Thyroid gland (tissue), 4 donors: ENCODE data around the gene PGS1. TPM values are rescaled to one million over a fixed set of nuclear protein-coding genes. Genes with fewer than 3 reads are reported as not detected.
A peak's percentile ranks its signal among the peaks of the same experiment; 100 is the strongest.

Experiments used
- DNase-seq, 2 donors: peaks; one replicate each; pipeline ENCODE4 v3.0.0-alpha.2; 2019
- H3K27ac ChIP-seq, 3 donors: fragments of 200-600 bp; sonication (generic); 1 replicate in 2 of 3; 2 replicates in 1 of 3; pipeline ENCODE4 v1.5.1; 2016 to 2019; ENCODE audit warnings: mild to moderate bottlenecking in 1 of 3, moderate library complexity in 1 of 3
- H3K27me3 ChIP-seq: fragments of 200-600 bp; sonication (generic); one replicate; pipeline ENCODE4 v1.5.1; 2019
- H3K36me3 ChIP-seq, 2 donors: fragments of 200-600 bp; sonication (generic); one replicate each; pipeline ENCODE4 v1.5.1; 2016 to 2019
- H3K4me1 ChIP-seq, 2 donors: fragments of 200-600 bp; sonication (generic); one replicate each; pipeline ENCODE4 v1.5.1; 2017 to 2019
- H3K4me3 ChIP-seq, 3 donors: fragments of 200-600 bp; sonication (generic); replicated peaks in 1 of 3; 1 replicate in 2 of 3; 2 replicates in 1 of 3; pipeline ENCODE4 v1.5.1; 2016; ENCODE audit warnings: mild to moderate bottlenecking in 1 of 3
- H3K9me3 ChIP-seq: fragments of 200-600 bp; sonication (generic); one replicate; pipeline ENCODE4 v1.5.1; 2017
- POLR2A ChIP-seq, 2 donors: fragments of 450-650 bp; IDR thresholded peaks; one replicate each; pipeline ENCODE4 v1.6.1; 2017; ENCODE audit warnings: antibody characterized with exemption in 2 of 2, mild to moderate bottlenecking in 2 of 2, moderate library complexity in 1 of 2
- WGBS, 2 donors: methylation state at CpG; one replicate each; pipeline ENCODE4 v1.1.5; 2017; 5-methylcytosine and 5-hydroxymethylcytosine counted together
- intact Hi-C: fragments of 100-400 bp; cut with DNase I; formaldehyde crosslinking; loops from one replicate; pipeline ENCODE4 v1.15.1; 2023
- total RNA-seq, 4 donors: library from RNA; depleted of rRNA; stranded (reverse); fragments of >200 nt; gene quantifications; one replicate each; pipeline ENCODE4 v1.2.3, GENCODE V29; 2016
- TF ChIP-seq, protein P1 (sequence below), 6 experiments: fragments of 200-600 bp in 3 of 6; fragments of 450-650 bp in 3 of 6; sonication (generic) in 3 of 6; IDR thresholded peaks; one replicate each; pipeline ENCODE4 v1.5.1; 2016 to 2019; ENCODE audit warnings: antibody characterized with exemption in 6 of 6, mild to moderate bottlenecking in 2 of 6, inconsistent platforms in 1 of 6, moderate library complexity in 1 of 6

PGS1 gene
- total RNA-seq, 4 donors from 2014 or later = 41.2 to 87.2 (median 69.1) TPM

DNA sequence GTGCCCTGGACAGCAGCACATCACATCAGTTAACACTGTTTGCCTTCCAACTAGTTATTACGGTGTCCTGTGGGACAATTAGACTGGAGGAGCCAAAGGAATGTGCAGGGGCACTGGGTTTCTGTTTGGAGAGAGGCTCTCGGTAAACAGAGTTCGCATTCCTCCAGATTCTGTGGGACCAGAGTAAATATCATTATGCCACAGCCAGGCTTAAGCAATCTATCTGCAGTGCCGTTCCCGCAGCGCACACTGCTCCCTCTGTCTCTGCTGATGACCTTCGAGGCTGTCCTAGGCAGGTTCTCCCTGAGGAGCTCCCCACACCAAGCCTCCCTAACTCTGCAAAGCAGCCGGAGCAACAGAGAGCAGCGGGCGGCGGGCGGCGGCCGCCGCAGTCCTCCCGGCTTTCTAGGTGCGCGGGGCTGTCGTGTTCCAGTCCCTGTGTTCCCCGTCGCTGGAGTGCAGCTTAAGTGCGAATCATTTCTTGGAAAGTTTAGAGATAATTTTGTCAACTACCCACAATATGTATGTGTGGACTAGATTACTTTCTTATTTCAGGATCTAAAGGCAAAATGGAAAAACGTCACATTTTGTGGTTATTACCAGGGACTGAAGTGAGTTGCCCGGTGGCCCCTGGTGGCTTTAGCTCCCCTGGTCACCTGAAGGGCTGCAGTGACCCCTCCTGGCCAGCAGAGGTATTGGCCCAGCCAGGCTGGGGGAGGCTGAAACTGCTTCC, 43.3 kb downstream of the PGS1 start:
- peaks cover 0 to 25% of the 10 kb centered on the region in 2 donors for H3K4me1 ChIP-seq
- intact Hi-C loops = loop anchor here (2.0 to 5.0 kb wide), 4 partner anchors 61 to 309 kb away; partner anchors contain the start of gene SOCS3
- H3K36me3 ChIP-seq = peaks cover 27 to 32% of the 10 kb centered on the region in 2 donors
- WGBS, 2 donors = 67 to 78% methylated on average over 22 of the region's 24 CpGs
- H3K4me3 ChIP-seq = no peak overlapping the region
- peak; percentile 74 to 75 for DNase-seq
- TF ChIP-seq POLR2A (IDR thresholded peaks at IDR 0.05) = no peak
- TF ChIP-seq, protein P1, sequence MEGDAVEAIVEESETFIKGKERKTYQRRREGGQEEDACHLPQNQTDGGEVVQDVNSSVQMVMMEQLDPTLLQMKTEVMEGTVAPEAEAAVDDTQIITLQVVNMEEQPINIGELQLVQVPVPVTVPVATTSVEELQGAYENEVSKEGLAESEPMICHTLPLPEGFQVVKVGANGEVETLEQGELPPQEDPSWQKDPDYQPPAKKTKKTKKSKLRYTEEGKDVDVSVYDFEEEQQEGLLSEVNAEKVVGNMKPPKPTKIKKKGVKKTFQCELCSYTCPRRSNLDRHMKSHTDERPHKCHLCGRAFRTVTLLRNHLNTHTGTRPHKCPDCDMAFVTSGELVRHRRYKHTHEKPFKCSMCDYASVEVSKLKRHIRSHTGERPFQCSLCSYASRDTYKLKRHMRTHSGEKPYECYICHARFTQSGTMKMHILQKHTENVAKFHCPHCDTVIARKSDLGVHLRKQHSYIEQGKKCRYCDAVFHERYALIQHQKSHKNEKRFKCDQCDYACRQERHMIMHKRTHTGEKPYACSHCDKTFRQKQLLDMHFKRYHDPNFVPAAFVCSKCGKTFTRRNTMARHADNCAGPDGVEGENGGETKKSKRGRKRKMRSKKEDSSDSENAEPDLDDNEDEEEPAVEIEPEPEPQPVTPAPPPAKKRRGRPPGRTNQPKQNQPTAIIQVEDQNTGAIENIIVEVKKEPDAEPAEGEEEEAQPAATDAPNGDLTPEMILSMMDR (IDR thresholded peaks at IDR 0.05) = peak; percentile 96 to 99 (median 98)
- H3K27me3 ChIP-seq = no peaks in the 10 kb centered on the region
- no peak overlapping the region for H3K27ac ChIP-seq
- H3K9me3 ChIP-seq = no peaks in the 10 kb centered on the region

DNA sequence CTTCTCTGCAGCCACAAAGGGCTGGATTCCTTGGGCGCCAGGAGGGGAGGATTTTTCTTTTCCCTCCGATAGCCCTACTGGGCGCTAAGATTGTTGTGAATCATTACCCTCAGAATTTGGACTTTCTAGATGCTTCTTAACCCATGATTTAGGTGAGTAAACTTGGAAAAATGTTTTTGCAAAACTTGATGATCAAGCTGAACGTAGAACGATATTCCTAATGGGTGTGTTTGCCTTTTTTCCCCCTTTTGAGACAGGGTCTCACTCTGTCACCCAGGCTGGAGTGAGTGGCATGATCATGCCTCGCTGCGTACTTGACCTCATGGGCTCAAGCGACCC, 43.8 kb downstream of the PGS1 start:
- peaks cover 0 to 19% of the 10 kb centered on the region in 2 donors for H3K4me1 ChIP-seq
- no peak for DNase-seq
- H3K36me3 ChIP-seq = peaks cover 32 to 36% of the 10 kb centered on the region in 2 donors
- H3K9me3 ChIP-seq = no peaks in the 10 kb centered on the region
- 75% methylated on average over 8 of the region's 8 CpGs for WGBS, 2 donors
- intact Hi-C loops = loop anchor here (2.0 to 5.0 kb wide), 4 partner anchors 61 to 310 kb away; partner anchors contain the start of gene SOCS3
- H3K27ac ChIP-seq = no peak overlapping the region
- no peak overlapping the region for H3K4me3 ChIP-seq
- TF ChIP-seq, protein P1 (IDR thresholded peaks at IDR 0.05) = no peak
- no peak for TF ChIP-seq POLR2A (IDR thresholded peaks at IDR 0.05)
- no peaks in the 10 kb centered on the region for H3K27me3 ChIP-seq

DNA sequence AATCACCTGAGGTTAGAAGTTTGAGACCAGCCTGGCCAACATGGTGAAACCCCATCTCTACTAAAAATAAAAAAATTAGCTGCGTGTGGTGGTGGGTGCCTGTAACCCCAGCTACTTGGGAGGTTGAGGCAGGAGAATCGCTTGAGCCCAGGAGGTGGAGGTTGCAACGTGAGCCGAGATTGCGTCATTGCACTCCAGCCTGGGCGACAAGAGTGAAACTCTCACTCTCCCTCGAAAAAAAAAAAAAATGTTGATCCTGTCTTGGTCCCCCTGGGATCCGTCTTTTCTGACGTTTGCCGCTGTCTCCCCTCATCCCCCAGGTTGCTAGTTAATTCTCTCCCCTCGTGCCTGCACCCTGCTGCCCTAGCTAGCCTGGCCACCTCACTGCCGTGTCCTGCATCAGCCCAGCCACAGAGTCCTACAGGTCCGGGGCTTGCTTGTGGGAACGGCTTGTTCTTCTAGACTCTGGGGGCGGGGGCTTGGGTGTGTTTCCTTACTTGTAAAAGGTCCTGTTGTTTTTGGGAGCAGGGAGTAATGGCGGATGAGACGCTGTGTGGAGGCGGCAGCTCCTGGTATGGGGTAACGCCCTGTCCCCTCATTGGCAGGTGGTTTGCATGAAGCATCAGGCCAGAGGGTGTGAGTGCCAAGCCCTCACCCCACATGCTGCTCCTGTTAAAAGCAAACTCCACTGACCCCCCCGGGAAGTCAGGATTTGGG, 44.6 kb downstream of the PGS1 start:
- TF ChIP-seq, protein P1 (IDR thresholded peaks at IDR 0.05) = no peak
- TF ChIP-seq POLR2A (IDR thresholded peaks at IDR 0.05) = no peak
- no peak for DNase-seq
- Histone ChIP-seq H3K4me1 (peaks cover 0 to 15% of the 10 kb centered on the region in 2 donors), H3K27ac (no peak overlapping the region), H3K9me3 (no peaks in the 10 kb centered on the region), H3K36me3 (peaks cover 35 to 36% of the 10 kb centered on the region in 2 donors), H3K4me3 (no peak overlapping the region), H3K27me3 (no peaks in the 10 kb centered on the region)
- intact Hi-C loops = loop anchor here (2.0 to 5.0 kb wide), 4 partner anchors 62 to 311 kb away; partner anchors contain the start of gene SOCS3
- 90 to 91% methylated on average over 19 of the region's 20 CpGs for WGBS, 2 donors

DNA sequence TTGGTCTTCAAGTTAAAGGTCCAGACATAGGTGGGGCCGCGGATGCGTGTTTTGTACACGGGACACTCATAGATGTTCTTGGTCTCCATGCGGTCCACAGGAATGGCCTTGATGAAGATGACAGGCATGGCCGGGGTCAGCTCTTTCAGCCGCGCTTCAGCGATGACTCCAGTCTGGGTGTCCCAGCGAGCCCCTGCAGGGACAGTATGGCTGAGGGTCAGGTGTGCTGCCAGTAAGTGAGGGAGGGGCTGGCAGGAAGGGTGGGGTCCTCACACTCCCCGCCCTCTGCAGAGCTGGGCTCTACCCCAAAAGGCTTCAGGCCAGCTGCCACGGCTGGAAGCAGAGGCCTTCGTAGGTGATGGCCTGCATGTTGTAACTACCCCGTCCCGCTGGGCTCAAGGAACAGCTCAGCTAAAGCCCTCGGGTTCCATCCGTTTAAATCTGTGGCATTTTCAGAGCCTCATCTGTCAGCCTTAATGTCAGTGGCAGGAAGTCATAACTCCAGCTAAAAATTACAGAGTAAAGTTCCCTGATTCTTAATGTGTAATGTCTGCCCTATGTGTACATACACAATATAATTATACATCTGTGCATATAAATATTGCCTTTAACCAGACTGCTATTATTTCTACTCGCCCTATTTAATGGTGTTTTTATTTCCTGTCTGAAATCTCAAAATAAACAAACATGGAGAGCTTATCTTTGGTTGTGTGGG, 45.7 kb downstream of the PGS1 start:
- H3K4me1 ChIP-seq = peaks cover 0 to 20% of the 10 kb centered on the region in 2 donors
- H3K36me3 ChIP-seq = peaks cover 35 to 36% of the 10 kb centered on the region in 2 donors
- H3K27ac ChIP-seq = no peak overlapping the region
- H3K4me3 ChIP-seq = no peak overlapping the region
- 79 to 85% methylated on average over 12 to 16 of the region's 18 CpGs for WGBS, 2 donors
- DNase-seq = no peak
- no peaks in the 10 kb centered on the region for H3K27me3 ChIP-seq
- no peaks in the 10 kb centered on the region for H3K9me3 ChIP-seq
- intact Hi-C loops = loop anchor here (2.0 to 5.0 kb wide), 4 partner anchors 63 to 312 kb away; partner anchors contain the start of gene SOCS3
- TF ChIP-seq POLR2A (IDR thresholded peaks at IDR 0.05) = no peak
- TF ChIP-seq, protein P1 (IDR thresholded peaks at IDR 0.05) = no peak
